Chondrocyte (in vitro differentiated cells): ENCODE results near the gene MEI1. TPM values are rescaled to one million over a fixed set of nuclear protein-coding genes. Genes with fewer than 3 reads are reported as not detected.
"Not testable (repeated sequence)": the region's sequence is repeated elsewhere in the genome, so short reads cannot be mapped to it uniquely, and the experiment has no call there.

ENCODE experiments used
- DNase-seq: peaks from one replicate; pipeline ENCODE4 v3.0.0; 2021; ENCODE audit warnings: mixed read lengths, low spot score
- H3K27ac Mint-ChIP-seq: one replicate; pipeline ENCODE4 v1.8.0; 2021; ENCODE audit warnings: mild to moderate bottlenecking, moderate library complexity, mixed read lengths; ENCODE audit not compliant: unreplicated experiment
- H3K27me3 Mint-ChIP-seq: 2 replicates; pipeline ENCODE4 v1.8.0; 2021; ENCODE audit warnings: low read depth, mixed read lengths
- H3K36me3 Mint-ChIP-seq: 2 replicates; pipeline ENCODE4 v1.8.0; 2021; ENCODE audit warnings: low read depth, mixed read lengths
- H3K4me1 Mint-ChIP-seq: 2 replicates; pipeline ENCODE4 v1.8.0; 2021; ENCODE audit warnings: low read depth, mild to moderate bottlenecking, mixed read lengths
- H3K4me3 Mint-ChIP-seq: one replicate; pipeline ENCODE4 v1.8.0; 2021; ENCODE audit warnings: mild to moderate bottlenecking, moderate library complexity, mixed read lengths; ENCODE audit not compliant: unreplicated experiment
- H3K9me3 Mint-ChIP-seq: 2 replicates; pipeline ENCODE4 v1.8.0; 2021; ENCODE audit warnings: low read depth, mixed read lengths
- CTCF ChIP-seq: fragments of 200-600 bp; sonication (generic); IDR thresholded peaks from 2 replicates; pipeline ENCODE4 v1.5.0; 2021; ENCODE audit warnings: antibody characterized with exemption, mild to moderate bottlenecking, moderate library complexity
- total RNA-seq: library from RNA; stranded (reverse); gene quantifications from 3 replicates; pipeline ENCODE4 v1.2.1, GENCODE V29; 2021

Gene MEI1
- total RNA-seq, 1 donor from 2014 or later, result 0.40 TPM

GRCh38 chr22:41832553-41833368 lies 133.5 kb downstream of the MEI1 start, which contains the start of gene SREBF2:
Gene SREBF2, plus strand, starts transcription at chr22:41833105. Its CDS starts 166 bp downstream, at chr22:41833271.
- Mint-ChIP-seq H3K4me1 (peaks cover 39% of the 10 kb centered on the region), H3K9me3 (no peaks in the 10 kb centered on the region), H3K27me3 (no peaks in the 10 kb centered on the region), H3K4me3 (peak within 1 kb of the TSS; percentile 86), H3K27ac (peak within 1 kb of the TSS; percentile 100), H3K36me3 (peaks cover 11% of the 10 kb centered on the region)
- peak; percentile 100 for DNase-seq
- TF ChIP-seq CTCF, result no peak

GRCh38 chr22:41833369-41834004 lies 134.2 kb downstream of the MEI1 start:
- TF ChIP-seq CTCF, result peak; percentile 27
- peak overlapping the region; percentile 84 for H3K27ac Mint-ChIP-seq
- H3K36me3 Mint-ChIP-seq, result peaks cover 16% of the 10 kb centered on the region
- H3K4me3 Mint-ChIP-seq, result peak overlapping the region; percentile 86
- no peaks in the 10 kb centered on the region for H3K9me3 Mint-ChIP-seq
- DNase-seq, result peak; percentile 92
- peaks cover 45% of the 10 kb centered on the region for H3K4me1 Mint-ChIP-seq
- no peaks in the 10 kb centered on the region for H3K27me3 Mint-ChIP-seq

- TF ChIP-seq CTCF, result no peak
- H3K27me3 Mint-ChIP-seq, result no peaks in the 10 kb centered on the region
- peaks cover 16% of the 10 kb centered on the region for H3K36me3 Mint-ChIP-seq
- DNase-seq, result no peak
- H3K27ac Mint-ChIP-seq, result peak overlapping the region; percentile 84
- no peaks in the 10 kb centered on the region for H3K9me3 Mint-ChIP-seq
- H3K4me3 Mint-ChIP-seq, result peak overlapping the region; percentile 86
- H3K4me1 Mint-ChIP-seq, result peaks cover 51% of the 10 kb centered on the region
Observed at GRCh38 chr22:41834005-41834944, 135.0 kb downstream of the MEI1 start.

- H3K36me3 Mint-ChIP-seq, result peaks cover 18% of the 10 kb centered on the region
- peak; percentile 34 for DNase-seq
- H3K4me3 Mint-ChIP-seq, H3K27me3 Mint-ChIP-seq, H3K9me3 Mint-ChIP-seq: not testable (repeated sequence)
- H3K4me1 Mint-ChIP-seq, result peaks cover 59% of the 10 kb centered on the region
- peak overlapping the region; percentile 22 for H3K27ac Mint-ChIP-seq
Observed at GRCh38 chr22:41835462-41835861, 136.2 kb downstream of the MEI1 start.

- Mint-ChIP-seq H3K27me3 (no peaks in the 10 kb centered on the region), H3K4me3 (no peak overlapping the region), H3K36me3 (peaks cover 18% of the 10 kb centered on the region), H3K4me1 (peaks cover 65% of the 10 kb centered on the region), H3K27ac (no peak overlapping the region), H3K9me3 (no peaks in the 10 kb centered on the region)
- DNase-seq, result peak; percentile 8
- TF ChIP-seq CTCF, result no peak
Observed at GRCh38 chr22:41836551-41836950, 137.2 kb downstream of the MEI1 start.
